ENCODE data around the gene ELP2. TPM values are rescaled to one million over a fixed set of nuclear protein-coding genes. Genes with fewer than 3 reads are reported as not detected.

ELP2 gene
- total RNA-seq, 1 donor from 2014 or later = 111 TPM

DNA sequence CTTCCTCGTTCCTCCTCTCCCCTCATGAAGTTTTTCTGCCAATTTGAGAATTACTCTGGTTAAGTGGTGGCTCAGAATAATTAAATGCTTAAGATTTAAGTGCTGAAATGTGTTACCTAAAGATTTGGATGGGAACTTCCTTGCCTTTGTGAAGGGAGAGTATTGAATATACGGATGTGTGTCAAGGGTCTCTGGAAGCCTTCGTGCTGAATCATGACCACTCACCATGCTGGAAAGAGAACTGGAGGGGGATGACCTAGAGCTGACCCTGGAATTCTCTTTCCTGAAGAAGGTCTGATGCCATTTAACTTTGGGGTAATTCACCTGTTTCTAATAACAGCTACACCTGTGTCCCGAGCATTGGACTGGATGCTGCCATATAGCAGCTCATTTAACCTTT is 59.8 kb downstream of the ELP2 start:
- no peaks in the 10 kb centered on the region for H3K36me3 Mint-ChIP-seq (ENCODE audit: insufficient read depth)
- H3K9me3 Mint-ChIP-seq (ENCODE audit: low read depth) = no peaks in the 10 kb centered on the region
- H3K27me3 Mint-ChIP-seq = peaks cover 54% of the 10 kb centered on the region
- H3K4me1 Mint-ChIP-seq (ENCODE audit: low read depth) = peaks cover 3% of the 10 kb centered on the region
- no peak overlapping the region for H3K4me3 Mint-ChIP-seq (ENCODE audit: low read depth)
- H3K27ac Mint-ChIP-seq = no peak overlapping the region
- no peak for DNase-seq (ENCODE audit: low spot score, unreplicated experiment)
- TF ChIP-seq, protein P1, sequence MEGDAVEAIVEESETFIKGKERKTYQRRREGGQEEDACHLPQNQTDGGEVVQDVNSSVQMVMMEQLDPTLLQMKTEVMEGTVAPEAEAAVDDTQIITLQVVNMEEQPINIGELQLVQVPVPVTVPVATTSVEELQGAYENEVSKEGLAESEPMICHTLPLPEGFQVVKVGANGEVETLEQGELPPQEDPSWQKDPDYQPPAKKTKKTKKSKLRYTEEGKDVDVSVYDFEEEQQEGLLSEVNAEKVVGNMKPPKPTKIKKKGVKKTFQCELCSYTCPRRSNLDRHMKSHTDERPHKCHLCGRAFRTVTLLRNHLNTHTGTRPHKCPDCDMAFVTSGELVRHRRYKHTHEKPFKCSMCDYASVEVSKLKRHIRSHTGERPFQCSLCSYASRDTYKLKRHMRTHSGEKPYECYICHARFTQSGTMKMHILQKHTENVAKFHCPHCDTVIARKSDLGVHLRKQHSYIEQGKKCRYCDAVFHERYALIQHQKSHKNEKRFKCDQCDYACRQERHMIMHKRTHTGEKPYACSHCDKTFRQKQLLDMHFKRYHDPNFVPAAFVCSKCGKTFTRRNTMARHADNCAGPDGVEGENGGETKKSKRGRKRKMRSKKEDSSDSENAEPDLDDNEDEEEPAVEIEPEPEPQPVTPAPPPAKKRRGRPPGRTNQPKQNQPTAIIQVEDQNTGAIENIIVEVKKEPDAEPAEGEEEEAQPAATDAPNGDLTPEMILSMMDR (IDR thresholded peaks at IDR 0.05; ENCODE audit: unreplicated experiment) = no peak

GRCh38 chr18:36191286-36191685 is 61.6 kb downstream of the ELP2 start:
- Mint-ChIP-seq H3K36me3 (ENCODE audit: insufficient read depth) (no peaks in the 10 kb centered on the region), H3K27ac (no peak overlapping the region), H3K4me1 (ENCODE audit: low read depth) (peaks cover 3% of the 10 kb centered on the region), H3K27me3 (peaks cover 39% of the 10 kb centered on the region), H3K9me3 (ENCODE audit: low read depth) (no peaks in the 10 kb centered on the region), H3K4me3 (ENCODE audit: low read depth) (no peak overlapping the region)
- TF ChIP-seq, protein P1 (IDR thresholded peaks at IDR 0.05; ENCODE audit: unreplicated experiment) = no peak
- no peak for DNase-seq (ENCODE audit: low spot score, unreplicated experiment)

DNA sequence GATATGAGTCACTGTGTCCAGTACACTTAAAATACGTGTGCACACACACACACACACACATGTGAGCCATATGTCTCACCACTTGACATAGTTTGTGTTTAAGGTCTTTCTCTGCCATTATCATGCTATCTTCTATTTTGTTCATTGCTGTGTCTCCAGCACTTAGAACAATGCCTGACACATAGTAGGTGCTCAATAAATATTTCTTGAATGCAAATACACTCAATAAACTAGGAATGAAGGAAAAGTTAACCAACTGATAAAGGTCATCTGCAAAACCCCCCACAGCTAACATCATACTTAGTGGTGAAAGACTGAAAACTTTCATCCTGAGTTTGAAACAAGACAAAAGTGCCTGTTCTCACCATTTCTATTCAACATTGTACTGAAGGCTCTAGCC is 62.0 kb downstream of the ELP2 start:
- Mint-ChIP-seq H3K4me3 (ENCODE audit: low read depth) (no peak overlapping the region), H3K36me3 (ENCODE audit: insufficient read depth) (no peaks in the 10 kb centered on the region), H3K27me3 (peaks cover 35% of the 10 kb centered on the region), H3K27ac (no peak overlapping the region), H3K9me3 (ENCODE audit: low read depth) (no peaks in the 10 kb centered on the region), H3K4me1 (ENCODE audit: low read depth) (peaks cover 3% of the 10 kb centered on the region)
- no peak for DNase-seq (ENCODE audit: low spot score, unreplicated experiment)
- TF ChIP-seq, protein P1 (IDR thresholded peaks at IDR 0.05; ENCODE audit: unreplicated experiment) = no peak

DNA sequence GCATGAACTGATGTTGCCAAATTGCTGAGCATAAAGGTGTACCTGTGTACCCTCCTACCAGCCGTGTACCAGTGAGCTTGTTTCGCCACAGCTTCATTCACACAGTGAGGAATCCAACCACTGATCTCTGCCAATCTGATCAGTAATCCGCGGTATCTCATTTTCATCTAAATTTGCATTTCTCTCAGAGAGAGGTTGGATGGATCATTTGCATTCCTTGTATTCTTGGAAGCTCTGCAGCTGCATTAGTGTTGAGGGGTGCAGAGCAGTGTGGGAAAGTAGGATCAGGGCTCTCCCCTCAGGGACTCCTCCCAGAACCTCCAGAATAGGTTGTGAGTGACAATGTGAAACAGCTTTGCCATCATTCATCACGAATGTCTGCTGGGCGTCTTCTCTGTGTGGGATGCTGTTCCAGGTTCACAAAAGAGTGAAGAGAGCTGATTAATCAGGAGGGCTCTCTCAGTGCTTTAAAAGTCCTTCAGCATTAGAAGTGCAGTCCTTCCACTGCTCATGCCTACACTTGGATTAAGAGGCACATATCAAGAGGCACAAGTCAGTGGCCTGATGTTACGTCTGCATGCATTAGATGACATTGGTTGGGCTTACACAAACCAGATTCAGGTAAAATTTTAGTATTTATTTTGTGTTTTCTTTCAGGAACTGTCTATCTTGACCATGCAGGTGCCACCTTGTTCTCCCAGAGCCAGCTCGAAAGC is 65.1 kb downstream of the ELP2 start:
- Mint-ChIP-seq H3K27ac (no peak overlapping the region), H3K27me3 (peaks cover 12% of the 10 kb centered on the region), H3K4me1 (ENCODE audit: low read depth) (no peaks in the 10 kb centered on the region), H3K36me3 (ENCODE audit: insufficient read depth) (no peaks in the 10 kb centered on the region), H3K9me3 (ENCODE audit: low read depth) (no peaks in the 10 kb centered on the region), H3K4me3 (ENCODE audit: low read depth) (no peak overlapping the region)
- TF ChIP-seq, protein P1 (IDR thresholded peaks at IDR 0.05; ENCODE audit: unreplicated experiment) = no peak
- no peak for DNase-seq (ENCODE audit: low spot score, unreplicated experiment)

DNA sequence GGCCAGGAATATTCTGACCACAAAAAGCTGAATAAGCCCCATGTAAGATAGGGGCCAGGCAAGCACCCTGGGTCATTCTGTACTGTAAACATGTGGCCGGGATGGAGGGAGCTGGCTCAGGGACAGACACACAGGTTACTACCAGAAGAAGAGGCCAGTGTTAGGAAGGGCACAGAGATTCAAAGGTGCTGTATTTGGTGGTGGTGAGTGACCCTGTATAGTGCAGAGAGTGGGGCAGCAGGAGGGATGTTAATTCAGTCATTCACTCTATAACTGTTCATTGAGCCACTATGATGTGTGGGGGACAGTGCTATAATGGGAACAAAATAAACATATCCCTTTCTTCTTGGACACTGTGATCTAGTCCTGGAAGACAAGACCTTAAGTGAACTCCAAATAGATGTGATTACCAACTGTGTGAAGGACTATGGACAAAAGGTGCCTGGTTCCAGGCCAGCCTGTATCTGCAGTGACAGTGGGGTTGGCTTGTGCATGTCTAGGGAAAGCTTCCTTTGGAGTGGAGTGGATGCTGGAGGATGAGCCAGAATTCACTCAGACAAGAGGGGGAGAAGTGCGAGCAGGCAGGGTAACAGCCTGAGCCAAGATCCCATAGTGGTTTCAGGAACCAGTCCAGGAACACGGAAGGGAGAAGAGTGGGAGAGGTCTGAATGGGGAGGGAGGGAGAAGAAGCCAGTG is 65.9 kb downstream of the ELP2 start:
- no peak overlapping the region for H3K27ac Mint-ChIP-seq
- TF ChIP-seq, protein P1 (IDR thresholded peaks at IDR 0.05; ENCODE audit: unreplicated experiment) = no peak
- H3K36me3 Mint-ChIP-seq (ENCODE audit: insufficient read depth) = no peaks in the 10 kb centered on the region
- peaks cover 3% of the 10 kb centered on the region for H3K4me1 Mint-ChIP-seq (ENCODE audit: low read depth)
- DNase-seq (ENCODE audit: low spot score, unreplicated experiment) = no peak
- H3K27me3 Mint-ChIP-seq = peaks cover 6% of the 10 kb centered on the region
- H3K4me3 Mint-ChIP-seq (ENCODE audit: low read depth) = no peak overlapping the region
- H3K9me3 Mint-ChIP-seq (ENCODE audit: low read depth) = no peaks in the 10 kb centered on the region

Measured in progenitor cell of endocrine pancreas (in vitro differentiated cells).